ENCODE data around the gene CAMTA1.

CAMTA1 gene

GRCh38 chr1:7284839-7285435, 499.7 kb downstream of the CAMTA1 start:
- DNase-seq (ENCODE audit: low read depth in 2 of 2): no peak

- no peak for DNase-seq (ENCODE audit: low read depth in 2 of 2)
Observed at GRCh38 chr1:7285856-7286454, 500.7 kb downstream of the CAMTA1 start.

GRCh38 chr1:7287013-7287412, 501.8 kb downstream of the CAMTA1 start:
- DNase-seq (ENCODE audit: low read depth in 2 of 2): no peak

- DNase-seq (ENCODE audit: low read depth in 2 of 2): no peak
Observed at GRCh38 chr1:7288992-7289391, 503.7 kb downstream of the CAMTA1 start.

- no peak for DNase-seq (ENCODE audit: low read depth in 2 of 2)
Observed at GRCh38 chr1:7289694-7290093, 504.4 kb downstream of the CAMTA1 start.

- DNase-seq (ENCODE audit: low read depth in 2 of 2): no peak
Observed at GRCh38 chr1:7290971-7291970, 506.0 kb downstream of the CAMTA1 start.

- DNase-seq (ENCODE audit: low read depth in 2 of 2): no peak
Observed at GRCh38 chr1:7292036-7292681, 506.9 kb downstream of the CAMTA1 start.

- DNase-seq (ENCODE audit: low read depth in 2 of 2): no peak
Observed at GRCh38 chr1:7292714-7293419, 507.6 kb downstream of the CAMTA1 start.

GRCh38 chr1:7293702-7294629, 508.7 kb downstream of the CAMTA1 start:
- no peak for DNase-seq (ENCODE audit: low read depth in 2 of 2)

- no peak for DNase-seq (ENCODE audit: low read depth in 2 of 2)
Observed at GRCh38 chr1:7294636-7295035, 509.4 kb downstream of the CAMTA1 start.

GRCh38 chr1:7295946-7296345, 510.7 kb downstream of the CAMTA1 start:
- no peak for DNase-seq (ENCODE audit: low read depth in 2 of 2)

- DNase-seq (ENCODE audit: low read depth in 2 of 2): no peak
Observed at GRCh38 chr1:7296968-7297367, 511.7 kb downstream of the CAMTA1 start.

- DNase-seq (ENCODE audit: low read depth in 2 of 2): no peak
Observed at GRCh38 chr1:7298145-7298544, 512.9 kb downstream of the CAMTA1 start.

- no peak for DNase-seq (ENCODE audit: low read depth in 2 of 2)
Observed at GRCh38 chr1:7298749-7299151, 513.5 kb downstream of the CAMTA1 start.

- no peak for DNase-seq (ENCODE audit: low read depth in 2 of 2)
Observed at GRCh38 chr1:7299329-7299799, 514.1 kb downstream of the CAMTA1 start.

GRCh38 chr1:7299994-7300393, 514.7 kb downstream of the CAMTA1 start:
- no peak for DNase-seq (ENCODE audit: low read depth in 2 of 2)

GRCh38 chr1:7300893-7301663, 515.8 kb downstream of the CAMTA1 start:
- DNase-seq (ENCODE audit: low read depth in 2 of 2): no peak

GRCh38 chr1:7301664-7301981, 516.4 kb downstream of the CAMTA1 start:
- DNase-seq (ENCODE audit: low read depth in 2 of 2): no peak

GRCh38 chr1:7302126-7302525, 516.9 kb downstream of the CAMTA1 start:
- DNase-seq (ENCODE audit: low read depth in 2 of 2): no peak

- no peak for DNase-seq (ENCODE audit: low read depth in 2 of 2)
Observed at GRCh38 chr1:7302873-7303272, 517.6 kb downstream of the CAMTA1 start.
